ENCODE results near the gene MYO7B. TPM values are rescaled to one million over a fixed set of nuclear protein-coding genes. Genes with fewer than 3 reads are reported as not detected.

Gene MYO7B
- total RNA-seq, 1 donor from 2014 or later: 0.07 TPM

GRCh38 chr2:127581516-127582490 is 46.3 kb downstream of the MYO7B start:
- intact Hi-C loops (cut with micrococcal nuclease): no loop called here
- no peaks in the 10 kb centered on the region for H3K9me3 Mint-ChIP-seq
- H3K36me3 Mint-ChIP-seq (ENCODE audit: low read depth): no peaks in the 10 kb centered on the region
- no peak overlapping the region for H3K27ac Mint-ChIP-seq
- no peaks in the 10 kb centered on the region for H3K4me1 Mint-ChIP-seq (ENCODE audit: low read depth)
- DNase-seq (ENCODE audit: low spot score): no peak
- H3K4me3 Mint-ChIP-seq (ENCODE audit: low read depth): no peak overlapping the region
- H3K27me3 Mint-ChIP-seq (ENCODE audit: low read depth): peaks cover 4% of the 10 kb centered on the region

GRCh38 chr2:127582863-127583861 is 47.7 kb downstream of the MYO7B start:
- Mint-ChIP-seq H3K9me3 (no peaks in the 10 kb centered on the region), H3K27me3 (ENCODE audit: low read depth) (peaks cover 4% of the 10 kb centered on the region), H3K4me1 (ENCODE audit: low read depth) (no peaks in the 10 kb centered on the region), H3K36me3 (ENCODE audit: low read depth) (no peaks in the 10 kb centered on the region), H3K4me3 (ENCODE audit: low read depth) (no peak overlapping the region), H3K27ac (no peak overlapping the region)
- intact Hi-C loops (cut with micrococcal nuclease): no loop called here
- DNase-seq (ENCODE audit: low spot score): no peak

DNA sequence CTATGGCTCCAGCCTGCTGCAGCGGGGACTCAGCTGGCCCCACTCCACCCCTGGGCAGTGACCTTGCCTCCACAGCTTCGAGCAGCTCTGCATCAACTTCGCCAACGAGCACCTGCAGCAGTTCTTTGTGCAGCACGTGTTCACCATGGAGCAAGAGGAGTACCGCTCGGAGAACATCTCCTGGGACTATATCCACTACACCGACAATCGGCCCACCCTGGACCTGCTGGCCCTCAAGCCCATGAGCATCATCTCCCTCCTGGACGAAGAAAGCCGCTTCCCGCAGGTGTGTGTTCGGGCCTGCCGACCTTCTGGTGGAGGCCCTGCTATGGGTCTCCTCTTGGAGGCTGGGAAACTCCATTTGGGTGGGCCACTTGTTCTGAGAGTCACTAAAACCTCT is 48.6 kb downstream of the MYO7B start:
- Mint-ChIP-seq H3K4me3 (ENCODE audit: low read depth) (no peak overlapping the region), H3K36me3 (ENCODE audit: low read depth) (no peaks in the 10 kb centered on the region), H3K4me1 (ENCODE audit: low read depth) (no peaks in the 10 kb centered on the region), H3K27ac (no peak overlapping the region), H3K27me3 (ENCODE audit: low read depth) (peaks cover under 1% of the 10 kb centered on the region), H3K9me3 (no peaks in the 10 kb centered on the region)
- intact Hi-C loops (cut with micrococcal nuclease): no loop called here
- no peak for DNase-seq (ENCODE audit: low spot score)

GRCh38 chr2:127584516-127585033 is 49.1 kb downstream of the MYO7B start:
- no peak overlapping the region for H3K27ac Mint-ChIP-seq
- no peaks in the 10 kb centered on the region for H3K4me1 Mint-ChIP-seq (ENCODE audit: low read depth)
- no peaks in the 10 kb centered on the region for H3K27me3 Mint-ChIP-seq (ENCODE audit: low read depth)
- H3K9me3 Mint-ChIP-seq: no peaks in the 10 kb centered on the region
- no peak for DNase-seq (ENCODE audit: low spot score)
- no peak overlapping the region for H3K4me3 Mint-ChIP-seq (ENCODE audit: low read depth)
- no peaks in the 10 kb centered on the region for H3K36me3 Mint-ChIP-seq (ENCODE audit: low read depth)
- intact Hi-C loops (cut with micrococcal nuclease): no loop called here

GRCh38 chr2:127585270-127585807 is 49.9 kb downstream of the MYO7B start:
- no peaks in the 10 kb centered on the region for H3K27me3 Mint-ChIP-seq (ENCODE audit: low read depth)
- H3K9me3 Mint-ChIP-seq: no peaks in the 10 kb centered on the region
- H3K27ac Mint-ChIP-seq: no peak overlapping the region
- no peaks in the 10 kb centered on the region for H3K4me1 Mint-ChIP-seq (ENCODE audit: low read depth)
- DNase-seq (ENCODE audit: low spot score): no peak
- no peak overlapping the region for H3K4me3 Mint-ChIP-seq (ENCODE audit: low read depth)
- no peaks in the 10 kb centered on the region for H3K36me3 Mint-ChIP-seq (ENCODE audit: low read depth)
- intact Hi-C loops (cut with micrococcal nuclease): no loop called here

DNA sequence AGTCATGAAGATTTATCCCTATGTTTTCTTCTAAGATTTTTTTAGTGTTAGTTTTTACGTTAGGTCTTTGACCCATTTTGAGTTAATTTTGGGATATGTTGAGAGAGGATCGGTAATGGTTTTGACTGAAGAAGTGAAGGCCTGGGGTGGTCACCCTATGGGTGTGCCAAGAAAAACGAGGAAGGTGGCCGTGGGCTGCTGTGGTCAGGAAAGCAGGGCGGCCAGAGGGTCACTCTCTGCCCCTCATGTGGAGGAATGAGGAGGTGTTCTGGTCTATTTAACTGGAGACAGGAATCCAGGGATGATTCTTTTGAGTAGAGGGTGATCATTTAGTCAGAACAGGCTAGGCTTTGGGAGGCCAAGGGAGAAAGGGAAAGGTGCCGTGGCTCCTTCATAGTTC is 50.7 kb downstream of the MYO7B start:
- intact Hi-C loops (cut with micrococcal nuclease): no loop called here
- Mint-ChIP-seq H3K4me3 (ENCODE audit: low read depth) (no peak overlapping the region), H3K4me1 (ENCODE audit: low read depth) (peaks cover 1% of the 10 kb centered on the region), H3K27me3 (ENCODE audit: low read depth) (no peaks in the 10 kb centered on the region), H3K9me3 (no peaks in the 10 kb centered on the region), H3K27ac (no peak overlapping the region), H3K36me3 (ENCODE audit: low read depth) (no peaks in the 10 kb centered on the region)
- DNase-seq (ENCODE audit: low spot score): no peak

GRCh38 chr2:127586746-127587295 is 51.3 kb downstream of the MYO7B start:
- Mint-ChIP-seq H3K27ac (no peak overlapping the region), H3K27me3 (ENCODE audit: low read depth) (no peaks in the 10 kb centered on the region), H3K36me3 (ENCODE audit: low read depth) (no peaks in the 10 kb centered on the region), H3K4me3 (ENCODE audit: low read depth) (no peak overlapping the region), H3K9me3 (no peaks in the 10 kb centered on the region), H3K4me1 (ENCODE audit: low read depth) (peaks cover 4% of the 10 kb centered on the region)
- DNase-seq (ENCODE audit: low spot score): no peak
- intact Hi-C loops (cut with micrococcal nuclease): no loop called here

DNA sequence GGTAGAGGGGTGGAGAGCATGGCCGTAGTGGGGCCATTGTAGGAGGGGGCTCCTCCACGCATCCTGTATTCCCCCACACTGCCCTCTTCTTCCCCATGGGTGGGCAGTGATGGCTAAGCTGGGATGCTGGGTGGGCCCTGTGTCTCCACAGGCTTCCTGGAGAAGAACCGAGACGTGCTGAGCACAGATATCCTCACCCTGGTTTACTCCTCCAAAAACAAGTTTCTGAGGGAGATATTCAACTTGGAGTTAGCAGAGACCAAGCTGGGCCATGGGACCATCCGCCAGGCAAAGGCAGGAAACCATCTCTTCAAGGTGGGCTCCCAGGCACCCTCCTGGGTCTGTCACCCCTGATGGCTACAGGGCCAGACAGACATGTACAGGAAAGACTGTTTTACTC is 52.8 kb downstream of the MYO7B start:
- H3K9me3 Mint-ChIP-seq: no peaks in the 10 kb centered on the region
- H3K36me3 Mint-ChIP-seq (ENCODE audit: low read depth): no peaks in the 10 kb centered on the region
- DNase-seq (ENCODE audit: low spot score): no peak
- peaks cover 4% of the 10 kb centered on the region for H3K4me1 Mint-ChIP-seq (ENCODE audit: low read depth)
- H3K27me3 Mint-ChIP-seq (ENCODE audit: low read depth): no peaks in the 10 kb centered on the region
- no peak overlapping the region for H3K27ac Mint-ChIP-seq
- intact Hi-C loops (cut with micrococcal nuclease): no loop called here
- H3K4me3 Mint-ChIP-seq (ENCODE audit: low read depth): no peak overlapping the region

DNA sequence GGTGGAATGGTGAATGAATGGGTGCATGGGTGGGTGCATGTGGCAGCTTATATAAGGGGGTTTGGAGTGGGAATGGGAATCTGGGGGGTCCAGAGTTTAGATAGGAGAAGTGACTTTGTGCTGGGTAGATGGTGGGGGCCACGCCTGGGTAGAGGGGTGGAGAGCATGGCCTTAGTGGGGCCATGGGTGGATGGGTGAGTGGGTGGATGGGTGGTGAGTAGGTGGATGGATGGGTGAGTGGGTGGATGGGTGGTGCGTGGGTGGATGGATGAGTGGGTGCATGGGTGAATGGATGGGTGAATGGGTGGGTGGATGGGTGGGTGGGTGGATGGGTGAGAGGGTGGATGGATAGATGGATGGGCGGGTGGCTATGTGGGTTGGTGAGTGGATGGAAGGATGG is 53.9 kb downstream of the MYO7B start:
- no peak overlapping the region for H3K4me3 Mint-ChIP-seq (ENCODE audit: low read depth)
- H3K36me3 Mint-ChIP-seq (ENCODE audit: low read depth): no peaks in the 10 kb centered on the region
- peaks cover 4% of the 10 kb centered on the region for H3K4me1 Mint-ChIP-seq (ENCODE audit: low read depth)
- DNase-seq (ENCODE audit: low spot score): no peak
- intact Hi-C loops (cut with micrococcal nuclease): no loop called here
- no peaks in the 10 kb centered on the region for H3K9me3 Mint-ChIP-seq
- H3K27ac Mint-ChIP-seq: no peak overlapping the region
- H3K27me3 Mint-ChIP-seq (ENCODE audit: low read depth): no peaks in the 10 kb centered on the region

DNA sequence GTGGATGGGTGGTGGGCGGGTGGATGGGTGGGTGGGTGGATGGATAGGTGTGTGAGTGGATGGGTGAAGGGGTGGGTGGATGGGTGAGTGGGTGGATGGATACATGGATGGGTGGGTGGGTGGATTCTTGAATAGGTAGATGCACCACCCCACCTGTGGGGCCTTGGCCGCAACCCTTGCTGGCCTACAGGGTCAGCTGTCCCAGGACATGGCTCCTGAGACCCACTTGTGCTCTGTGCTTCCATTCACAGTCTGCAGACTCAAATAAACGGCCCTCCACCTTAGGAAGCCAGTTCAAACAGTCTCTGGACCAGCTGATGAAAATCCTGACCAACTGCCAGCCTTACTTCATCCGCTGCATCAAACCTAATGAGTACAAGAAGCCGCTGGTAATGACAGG is 54.4 kb downstream of the MYO7B start:
- Mint-ChIP-seq H3K27me3 (ENCODE audit: low read depth) (no peaks in the 10 kb centered on the region), H3K27ac (no peak overlapping the region), H3K36me3 (ENCODE audit: low read depth) (no peaks in the 10 kb centered on the region), H3K9me3 (no peaks in the 10 kb centered on the region), H3K4me3 (ENCODE audit: low read depth) (no peak overlapping the region), H3K4me1 (ENCODE audit: low read depth) (peaks cover 4% of the 10 kb centered on the region)
- DNase-seq (ENCODE audit: low spot score): no peak
- intact Hi-C loops (cut with micrococcal nuclease): loop anchor here (5.0 kb wide), 1 partner anchor 112 kb away; the partner anchor contains the start of gene SFT2D3

DNA sequence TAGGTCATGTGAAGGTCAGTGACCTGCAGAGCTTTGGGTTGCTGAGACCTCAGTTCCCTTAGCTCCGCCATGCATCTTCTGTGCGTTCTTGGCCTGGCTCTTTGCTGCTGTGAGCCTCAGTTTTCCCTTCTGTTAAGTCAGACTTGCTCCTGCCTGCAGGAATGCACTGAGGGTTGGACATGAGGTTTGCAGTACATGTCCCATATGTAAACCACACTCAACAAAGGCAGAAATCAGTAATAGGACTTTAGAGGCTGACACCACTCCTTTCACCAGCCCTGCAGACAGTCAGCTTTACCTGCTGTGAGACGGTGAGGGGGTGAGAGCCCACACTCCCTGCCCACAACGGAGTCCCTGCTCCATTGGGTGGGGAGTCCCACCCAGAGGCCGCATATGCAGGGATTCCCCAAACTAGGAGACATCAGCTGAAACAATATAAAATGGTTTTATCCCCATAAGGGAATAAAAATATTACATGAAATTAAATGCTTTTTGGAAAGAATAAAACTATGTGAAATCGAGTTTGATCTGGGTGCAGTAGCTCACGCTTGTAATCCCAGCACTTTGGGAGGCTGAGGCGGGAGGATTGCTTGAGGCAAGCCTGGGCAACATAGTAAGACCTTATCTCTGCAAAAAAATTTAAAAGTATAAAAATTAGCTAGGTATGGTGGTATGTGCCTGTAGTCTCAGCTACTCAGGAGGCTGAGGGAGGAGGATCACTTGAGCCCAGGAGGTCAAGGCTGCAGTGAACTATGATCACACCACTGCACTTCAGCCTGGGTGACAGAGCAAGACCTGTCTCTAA is 55.1 kb downstream of the MYO7B start:
- H3K9me3 Mint-ChIP-seq: peaks cover 3% of the 10 kb centered on the region
- no peaks in the 10 kb centered on the region for H3K36me3 Mint-ChIP-seq (ENCODE audit: low read depth)
- no peak overlapping the region for H3K27ac Mint-ChIP-seq
- no peak for DNase-seq (ENCODE audit: low spot score)
- intact Hi-C loops (cut with micrococcal nuclease): loop anchor here (1.0 to 5.0 kb wide), 2 partner anchors 59 to 112 kb away; partner anchors contain the start of gene SFT2D3
- H3K27me3 Mint-ChIP-seq (ENCODE audit: low read depth): no peaks in the 10 kb centered on the region
- H3K4me3 Mint-ChIP-seq (ENCODE audit: low read depth): no peak overlapping the region
- peaks cover 4% of the 10 kb centered on the region for H3K4me1 Mint-ChIP-seq (ENCODE audit: low read depth)

Measured in activated T-helper 2 cell treated with anti-CD3 and anti-CD28 coated beads, Interferon-gamma antibody, Interleukin-2, Interleukin-4, amounts not matched to agents 10 μg/mL and 5 μg/mL and 100 μg/mL, durations not matched to agents 14 hours and 24 hours and 36 hours (primary cell).